ENCODE data around the gene RALGPS1.

Gene RALGPS1

DNA sequence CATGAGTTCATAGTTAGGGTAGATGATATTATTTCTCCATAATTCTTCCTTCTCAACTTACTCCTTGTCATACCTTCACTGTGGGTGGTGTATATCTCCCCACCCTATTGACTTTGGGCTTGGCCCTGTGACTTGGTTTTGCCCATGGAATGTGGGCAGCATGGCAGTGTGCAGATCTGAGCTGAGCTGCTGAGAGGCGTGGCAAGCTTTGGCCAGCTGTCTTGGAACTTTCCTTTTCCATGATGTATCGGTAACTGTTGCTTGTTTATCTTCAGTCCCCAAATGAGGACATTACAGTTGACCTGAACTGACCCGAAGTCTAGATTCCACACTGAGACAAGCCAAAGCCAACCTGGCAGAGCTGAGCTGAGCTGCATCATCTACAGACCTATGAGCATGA is 70.4 kb downstream of the RALGPS1 start:
- TF ChIP-seq, protein P1, sequence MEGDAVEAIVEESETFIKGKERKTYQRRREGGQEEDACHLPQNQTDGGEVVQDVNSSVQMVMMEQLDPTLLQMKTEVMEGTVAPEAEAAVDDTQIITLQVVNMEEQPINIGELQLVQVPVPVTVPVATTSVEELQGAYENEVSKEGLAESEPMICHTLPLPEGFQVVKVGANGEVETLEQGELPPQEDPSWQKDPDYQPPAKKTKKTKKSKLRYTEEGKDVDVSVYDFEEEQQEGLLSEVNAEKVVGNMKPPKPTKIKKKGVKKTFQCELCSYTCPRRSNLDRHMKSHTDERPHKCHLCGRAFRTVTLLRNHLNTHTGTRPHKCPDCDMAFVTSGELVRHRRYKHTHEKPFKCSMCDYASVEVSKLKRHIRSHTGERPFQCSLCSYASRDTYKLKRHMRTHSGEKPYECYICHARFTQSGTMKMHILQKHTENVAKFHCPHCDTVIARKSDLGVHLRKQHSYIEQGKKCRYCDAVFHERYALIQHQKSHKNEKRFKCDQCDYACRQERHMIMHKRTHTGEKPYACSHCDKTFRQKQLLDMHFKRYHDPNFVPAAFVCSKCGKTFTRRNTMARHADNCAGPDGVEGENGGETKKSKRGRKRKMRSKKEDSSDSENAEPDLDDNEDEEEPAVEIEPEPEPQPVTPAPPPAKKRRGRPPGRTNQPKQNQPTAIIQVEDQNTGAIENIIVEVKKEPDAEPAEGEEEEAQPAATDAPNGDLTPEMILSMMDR (IDR thresholded peaks at IDR 0.05; ENCODE audit: borderline replicate concordance, insufficient read depth, low read depth, low read length): no peak

DNA sequence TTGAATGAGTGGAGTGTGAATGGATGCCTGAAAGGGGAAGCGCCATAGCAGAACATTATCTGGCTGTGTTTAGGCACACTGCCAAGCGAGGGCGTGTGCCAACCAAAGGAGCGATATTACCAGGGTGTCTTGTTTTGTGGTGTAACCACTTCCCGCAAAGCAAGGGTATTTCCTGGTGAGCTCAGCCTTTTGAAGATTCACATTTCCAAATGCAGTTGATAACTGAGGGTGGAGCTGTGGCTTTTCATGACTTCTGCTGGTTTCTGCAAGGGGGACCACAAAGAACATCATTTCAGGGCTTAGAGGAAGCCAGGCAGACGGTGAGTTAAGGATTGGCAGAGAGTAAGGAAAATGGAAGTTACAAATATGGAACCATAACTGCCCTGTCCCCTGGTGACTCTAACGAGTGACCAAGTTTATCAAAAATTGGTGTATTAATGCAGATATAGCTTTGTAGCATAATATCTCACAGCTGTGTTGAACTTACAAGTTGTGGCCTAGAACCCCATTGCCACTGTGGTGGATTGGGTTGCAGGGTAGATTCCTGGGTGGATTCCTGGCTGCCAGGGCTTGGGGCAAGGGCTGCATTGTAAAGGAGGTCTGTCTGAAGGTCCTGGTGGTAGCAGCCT is 71.4 kb downstream of the RALGPS1 start:
- H3K4me3 ChIP-seq (ENCODE audit: low read depth, low read length): no peak overlapping the region
- TF ChIP-seq, protein P1 (IDR thresholded peaks at IDR 0.05; ENCODE audit: borderline replicate concordance, insufficient read depth, low read depth, low read length): no peak

More for the DNA sequence above, 70.4 kb downstream of the RALGPS1 start:
- H3K4me3 ChIP-seq (ENCODE audit: low read depth, low read length): no peak overlapping the region

DNA sequence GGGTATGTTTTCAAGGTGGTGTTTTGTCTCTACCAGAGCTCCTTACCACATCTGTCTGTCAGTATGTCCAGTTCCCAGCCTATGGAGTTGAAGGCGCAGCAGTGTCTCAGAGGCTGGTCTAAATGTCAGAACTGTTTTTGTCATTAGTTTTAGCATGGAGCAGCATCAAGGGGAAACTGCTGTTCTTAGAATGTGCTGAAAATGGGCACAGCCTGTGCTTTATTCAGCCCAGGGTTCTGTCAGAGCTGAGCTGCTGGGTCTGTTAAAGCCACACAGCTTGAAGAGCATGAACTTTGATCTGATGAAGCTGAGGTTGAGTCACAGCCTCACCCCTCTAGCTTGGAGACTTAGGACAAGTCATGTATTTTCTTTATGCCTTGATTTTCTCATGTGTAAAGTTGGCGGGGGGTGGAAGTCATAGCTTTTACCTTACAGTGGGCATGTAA is 71.9 kb downstream of the RALGPS1 start:
- no peak overlapping the region for H3K4me3 ChIP-seq (ENCODE audit: low read depth, low read length)
- TF ChIP-seq, protein P1 (IDR thresholded peaks at IDR 0.05; ENCODE audit: borderline replicate concordance, insufficient read depth, low read depth, low read length): no peak

DNA sequence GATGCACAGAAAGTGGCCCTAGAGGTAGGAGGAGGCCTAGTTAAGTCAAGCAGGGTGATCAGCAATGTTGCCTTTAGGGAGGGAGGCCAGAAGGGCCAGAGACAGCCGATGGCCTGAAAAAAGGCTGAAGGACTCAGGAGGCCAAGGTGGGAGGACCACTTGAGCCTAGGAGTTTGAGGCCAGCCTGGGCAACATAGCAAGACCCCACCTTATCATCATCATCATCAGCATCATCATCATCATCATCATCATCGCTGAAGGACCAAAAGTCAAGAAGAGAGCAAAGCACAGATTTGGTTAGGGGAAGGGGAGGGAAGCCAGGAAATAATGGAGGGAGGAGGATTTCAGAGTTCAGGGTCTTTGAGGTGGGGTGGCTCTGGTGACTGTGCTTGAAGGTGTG is 74.3 kb downstream of the RALGPS1 start:
- no peak overlapping the region for H3K4me3 ChIP-seq (ENCODE audit: low read depth, low read length)
- TF ChIP-seq, protein P1 (IDR thresholded peaks at IDR 0.05; ENCODE audit: borderline replicate concordance, insufficient read depth, low read depth, low read length): no peak

DNA sequence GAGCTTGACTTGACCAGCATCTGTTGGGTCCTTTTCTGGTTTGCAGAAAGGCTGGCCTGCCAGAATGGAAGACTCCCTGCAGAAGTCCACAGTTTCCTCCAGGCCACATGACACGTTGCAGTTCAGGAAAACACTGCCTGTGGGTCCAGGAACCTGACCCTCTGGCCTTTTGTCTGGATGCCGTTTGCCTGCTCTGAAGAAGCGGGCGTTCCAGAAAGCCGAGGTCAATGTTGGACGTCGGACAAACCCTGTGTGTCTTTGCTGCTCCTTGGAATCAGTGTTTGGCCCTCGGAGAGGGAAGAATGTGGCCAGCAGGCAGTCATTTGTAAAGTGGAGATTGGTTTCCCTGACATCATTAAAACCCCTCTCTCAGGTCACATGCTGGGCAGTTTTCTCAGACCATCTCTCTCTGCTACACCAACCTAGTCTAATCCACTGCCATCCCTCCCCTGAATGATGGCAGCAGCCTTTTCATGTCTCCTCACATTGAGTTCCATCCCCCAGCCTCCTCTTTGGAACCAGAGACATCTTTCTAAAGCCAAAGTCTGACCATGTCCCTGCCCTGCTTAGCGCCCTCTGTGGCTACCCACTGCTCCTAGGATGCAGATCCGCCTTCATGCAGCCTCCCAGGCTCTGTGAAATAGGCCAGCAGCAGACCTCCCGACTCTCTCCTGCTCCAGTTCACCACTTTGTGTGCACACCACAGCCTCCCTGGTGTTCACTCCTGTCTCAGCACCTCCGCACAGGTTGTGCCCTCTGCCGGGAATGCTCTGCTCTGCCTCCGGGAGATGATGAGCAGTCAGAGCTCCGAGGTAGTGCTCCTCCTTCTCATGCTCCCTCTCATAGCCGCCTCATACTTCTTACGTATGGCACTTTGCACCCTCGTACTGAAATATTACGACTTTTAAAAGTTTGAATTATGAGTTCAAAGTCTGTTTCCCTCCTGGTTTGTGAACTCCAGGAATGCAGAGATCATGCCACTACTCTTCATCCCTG is 75.6 kb downstream of the RALGPS1 start:
- TF ChIP-seq, protein P1 (IDR thresholded peaks at IDR 0.05; ENCODE audit: borderline replicate concordance, insufficient read depth, low read depth, low read length): no peak
- H3K4me3 ChIP-seq (ENCODE audit: low read depth, low read length): no peak overlapping the region

DNA sequence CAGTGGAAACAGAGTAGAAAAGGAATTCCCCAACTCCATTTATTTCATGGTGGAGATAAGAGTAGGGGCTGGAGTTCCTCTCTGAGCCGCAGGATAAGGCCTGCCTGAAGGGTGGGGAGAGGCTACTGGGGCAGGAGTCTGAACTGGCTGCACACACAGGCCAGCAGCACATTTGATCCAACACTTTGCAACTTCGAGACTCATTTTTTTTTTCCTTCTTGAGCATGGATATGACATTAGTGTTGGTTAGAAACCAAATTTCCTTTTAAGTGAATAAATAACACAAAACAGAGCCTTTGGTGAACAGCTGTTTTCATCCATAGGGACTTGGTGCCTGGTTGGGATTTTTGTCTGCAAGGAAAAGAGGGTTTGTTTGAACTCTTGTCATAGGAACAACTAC is 76.6 kb downstream of the RALGPS1 start:
- H3K4me3 ChIP-seq (ENCODE audit: low read depth, low read length): no peak overlapping the region
- TF ChIP-seq, protein P1 (IDR thresholded peaks at IDR 0.05; ENCODE audit: borderline replicate concordance, insufficient read depth, low read depth, low read length): no peak

All from GM12875 (cell line).